Stimulated activated CD8-positive, alpha-beta memory T cell treated with anti-CD3 and anti-CD28 coated beads, Interleukin-12 subunit alpha, Interleukin-12 subunit beta, amount 100 ng/mL, for 24 hours (primary cell): ENCODE results near the gene TRABD2B.

ENCODE experiments used
- DNase-seq: peaks from one replicate; pipeline ENCODE4 v3.0.0-alpha.2; 2020; ENCODE audit errors: extremely low read depth

The TRABD2B gene

DNA sequence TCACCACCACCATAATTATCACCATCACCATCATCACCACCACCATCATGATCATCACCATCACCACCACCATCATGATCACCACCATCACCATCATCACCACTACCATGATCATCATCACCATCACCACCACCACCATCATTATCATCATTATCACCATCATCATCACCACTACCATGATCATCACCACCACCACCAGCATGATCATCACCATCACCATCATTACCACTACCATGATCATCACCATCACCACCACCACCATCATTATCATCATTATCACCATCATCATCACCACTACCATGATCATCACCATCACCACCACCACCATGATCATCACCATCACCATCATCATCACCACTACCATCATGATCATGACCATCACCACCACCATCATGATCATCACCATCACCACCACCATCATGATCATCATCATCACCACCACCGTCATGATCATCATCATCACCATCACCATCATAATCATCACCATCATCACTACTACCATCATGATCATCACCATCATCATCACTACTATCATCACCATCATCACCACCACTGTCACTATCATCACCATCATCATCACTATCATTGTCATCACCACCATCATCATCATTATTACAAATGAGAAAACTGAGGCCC is 60.2 kb downstream of the TRABD2B start:
- DNase-seq: no peak

DNA sequence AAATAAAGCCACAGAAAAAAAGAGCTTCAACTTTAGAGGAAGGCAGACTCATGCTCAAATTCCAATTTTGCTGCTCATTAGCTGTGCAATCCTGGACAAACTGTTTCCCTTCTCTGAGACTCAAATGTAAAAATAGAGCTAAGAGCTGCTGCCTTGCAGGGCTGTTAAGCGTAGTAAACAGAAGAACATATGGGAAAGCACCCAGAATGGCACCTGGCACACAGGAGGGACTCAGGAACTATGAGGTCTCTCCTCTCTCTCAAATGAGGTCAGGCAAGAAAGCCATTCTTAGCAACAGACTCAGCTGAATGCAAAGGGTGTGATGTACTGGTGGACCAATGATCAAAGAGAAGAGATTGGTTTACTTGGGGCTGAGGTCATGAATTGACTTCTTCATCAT is 61.3 kb downstream of the TRABD2B start:
- DNase-seq: no peak

DNA sequence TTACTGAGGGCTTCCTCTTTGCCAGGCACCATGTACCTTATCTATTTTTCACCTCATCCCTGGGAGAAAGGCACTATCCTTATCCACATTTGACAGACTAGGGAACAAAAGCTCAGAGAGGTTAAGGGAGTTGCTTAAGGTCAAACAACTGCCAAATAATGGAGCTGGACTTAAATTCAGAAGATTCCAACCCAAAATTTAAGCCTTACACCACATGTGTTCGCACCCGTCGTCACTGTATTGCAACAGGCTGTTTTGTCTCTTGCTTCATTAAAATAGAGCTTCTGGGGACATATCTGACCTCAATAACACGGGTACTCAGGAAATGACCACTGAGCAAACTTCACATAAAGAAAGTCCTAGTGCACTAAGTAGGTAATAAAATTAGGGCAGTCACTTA is 62.0 kb downstream of the TRABD2B start:
- DNase-seq: no peak

DNA sequence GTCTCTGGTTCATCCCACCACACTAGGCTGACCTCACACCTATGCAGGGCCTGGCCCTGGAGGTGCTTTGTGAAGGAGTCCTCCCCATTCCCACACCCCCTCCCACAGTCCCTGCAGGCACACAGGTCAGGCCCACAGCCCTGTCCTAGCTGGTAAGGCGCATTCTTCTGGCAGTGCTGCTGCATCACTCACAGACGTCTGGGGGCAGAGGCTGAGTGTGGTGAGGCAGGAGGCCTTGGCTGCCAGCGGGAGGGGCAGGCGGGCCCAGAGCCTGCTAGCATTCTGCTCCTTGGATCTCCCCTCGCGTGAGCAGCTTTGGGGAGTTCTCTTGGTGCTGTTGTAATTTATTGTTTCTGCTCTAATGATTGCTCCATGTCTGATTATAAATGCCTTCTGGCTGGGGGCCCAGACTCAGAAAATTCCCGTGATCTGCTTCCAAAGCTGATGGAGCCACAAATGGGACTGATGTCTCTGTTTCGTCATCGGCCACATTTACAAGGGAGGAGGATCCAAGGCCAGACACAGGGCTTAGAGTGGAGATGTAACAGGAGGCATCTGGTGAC is 62.9 kb downstream of the TRABD2B start:
- no peak for DNase-seq

DNA sequence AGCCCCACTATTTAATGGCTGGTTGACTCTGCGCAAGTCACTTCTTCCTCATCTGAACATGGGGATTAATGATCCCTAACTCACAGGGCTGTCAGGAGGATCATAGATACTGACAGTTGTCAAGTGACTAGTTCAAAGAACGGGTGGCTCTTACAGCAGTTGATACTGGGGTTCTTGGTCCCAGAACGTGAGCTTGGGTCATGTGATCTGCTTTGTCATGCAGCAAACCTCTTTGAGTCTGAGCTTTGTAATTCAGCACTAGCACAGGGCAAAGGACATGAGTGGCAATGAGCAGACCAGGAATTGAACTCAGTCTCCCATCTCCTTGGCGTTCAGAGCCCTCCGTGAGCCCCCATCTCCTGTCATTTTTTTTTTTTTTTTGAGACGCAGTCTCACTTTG is 64.4 kb downstream of the TRABD2B start:
- no peak for DNase-seq

DNA sequence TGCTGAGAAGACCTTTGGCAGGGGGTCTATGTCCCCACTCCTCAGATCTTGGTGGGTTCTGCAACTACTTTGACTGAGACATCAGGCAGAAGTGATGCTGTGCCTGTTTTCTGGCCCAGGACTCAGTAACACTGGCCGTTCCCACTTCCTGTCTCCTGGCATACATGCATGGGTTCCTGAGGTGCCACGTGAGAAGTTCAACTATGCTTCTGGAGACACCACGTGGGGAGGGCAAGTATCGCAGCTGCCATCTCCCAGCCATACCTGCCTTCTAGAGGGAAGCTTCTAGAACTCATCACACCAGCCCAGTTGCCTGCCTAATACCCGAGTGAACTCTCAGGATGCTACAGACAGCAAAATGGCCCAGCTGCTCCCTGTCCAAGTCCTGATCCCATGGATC is 65.8 kb downstream of the TRABD2B start:
- no peak for DNase-seq

DNA sequence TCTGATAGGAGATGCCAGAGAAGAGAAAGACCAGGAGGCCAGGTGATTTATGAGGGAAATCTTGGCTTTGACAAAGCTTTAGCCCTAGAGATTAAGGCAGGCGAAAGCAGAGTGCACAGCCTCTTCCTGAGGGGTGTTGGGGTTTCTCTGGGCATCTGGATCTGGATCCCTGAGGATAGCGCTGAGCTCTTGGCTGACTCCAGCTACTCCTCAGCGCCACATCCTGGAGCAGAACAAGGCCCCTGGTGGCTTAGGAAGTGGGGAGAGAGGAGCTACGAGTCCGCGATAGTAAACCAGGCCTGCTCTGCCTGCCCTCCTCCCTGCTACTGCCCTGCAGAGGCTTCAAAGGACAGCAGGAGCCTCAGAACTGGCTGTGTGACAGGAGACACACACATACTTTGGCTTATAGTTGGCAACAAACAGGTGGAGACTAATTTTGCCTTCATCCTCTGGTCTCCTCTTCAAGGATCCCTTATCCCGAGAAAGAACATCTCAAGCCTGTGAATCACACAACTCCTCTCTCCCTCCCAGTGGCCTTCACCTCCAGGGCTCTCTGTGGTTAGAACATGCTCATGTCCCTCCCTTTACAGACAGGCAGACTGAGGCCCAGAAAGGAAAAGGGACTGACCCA is 66.9 kb downstream of the TRABD2B start:
- no peak for DNase-seq

DNA sequence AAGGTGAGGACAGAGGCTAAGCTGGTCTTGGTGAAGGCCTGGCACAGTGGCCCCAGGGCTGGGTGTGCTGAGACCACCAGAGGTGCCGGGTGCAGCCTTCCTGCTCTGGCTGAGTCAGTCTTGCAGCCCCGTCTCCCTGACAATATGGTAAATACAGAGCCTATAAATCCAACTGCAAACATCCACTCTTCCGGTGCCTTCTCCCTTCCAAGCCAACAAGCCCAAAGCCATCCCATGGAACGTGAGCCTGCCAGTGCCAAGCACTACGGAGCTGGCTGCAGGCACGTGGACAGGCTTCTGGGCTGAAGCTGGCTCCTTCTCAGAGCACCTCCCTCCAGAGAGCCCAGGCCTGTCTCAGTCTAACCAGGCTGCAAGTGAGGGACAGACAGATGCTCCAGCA is 70.0 kb downstream of the TRABD2B start:
- no peak for DNase-seq

DNA sequence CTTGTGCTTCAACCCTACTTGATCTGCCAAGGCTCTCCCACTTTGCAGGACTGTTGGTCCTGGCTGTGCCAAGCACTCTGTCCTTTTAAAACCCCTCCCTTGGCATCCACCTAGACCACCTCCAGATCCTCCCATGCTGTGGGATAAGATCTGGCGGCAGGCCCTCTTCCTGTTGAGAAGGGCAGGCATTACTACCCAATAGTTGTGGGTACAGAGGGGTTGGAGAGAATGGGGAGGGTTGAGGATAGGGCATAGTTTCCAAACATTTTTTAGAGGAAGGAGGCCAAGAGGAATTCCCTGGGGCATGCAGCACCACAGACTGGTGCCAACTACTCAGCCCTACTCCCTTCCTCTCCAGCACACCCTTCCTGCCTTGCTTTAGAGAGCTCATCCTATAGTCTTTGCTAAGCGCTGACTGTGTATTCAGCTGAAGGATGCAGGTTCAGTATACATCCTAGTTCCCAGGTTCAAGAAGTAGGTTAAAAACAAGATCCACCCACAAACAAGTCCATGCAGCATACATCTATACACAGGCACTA is 70.7 kb downstream of the TRABD2B start:
- DNase-seq: no peak

DNA sequence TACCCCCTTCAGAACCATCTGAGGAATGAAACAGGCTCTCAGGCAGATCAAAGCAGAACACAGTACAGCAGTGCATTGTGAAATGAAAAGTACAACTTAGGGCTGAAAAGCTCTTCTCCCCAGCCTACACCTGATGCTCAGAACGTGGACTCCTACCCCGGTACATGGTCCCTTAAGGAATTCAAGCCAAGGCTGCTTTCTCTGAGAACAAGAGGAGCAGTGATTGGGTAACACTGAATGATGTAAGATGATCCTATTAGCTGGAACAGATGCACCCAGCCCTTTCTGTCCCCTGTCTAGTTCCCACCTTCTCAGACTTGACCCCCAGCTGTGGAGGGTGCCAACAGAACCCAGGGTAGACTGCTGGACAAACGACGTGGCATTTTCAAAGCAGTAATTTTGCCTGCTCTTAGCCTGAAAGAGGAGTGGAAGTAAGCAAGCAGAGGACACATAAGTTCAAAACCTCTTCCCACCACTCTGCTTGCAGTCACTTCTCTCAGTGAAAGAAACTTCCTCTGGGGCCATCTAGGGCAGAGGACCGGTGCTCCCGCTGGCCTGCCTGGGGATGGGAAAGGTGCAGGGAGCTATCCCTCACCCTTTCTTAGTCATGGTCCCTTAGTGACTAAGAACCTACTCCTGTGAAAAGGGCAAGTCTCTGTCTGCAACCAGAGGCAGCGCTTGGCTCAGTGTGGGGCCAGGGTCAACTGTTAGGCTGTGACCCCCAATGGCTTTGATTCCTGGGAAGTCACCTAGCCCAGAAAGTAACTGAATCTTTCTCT is 72.7 kb downstream of the TRABD2B start:
- DNase-seq: no peak

DNA sequence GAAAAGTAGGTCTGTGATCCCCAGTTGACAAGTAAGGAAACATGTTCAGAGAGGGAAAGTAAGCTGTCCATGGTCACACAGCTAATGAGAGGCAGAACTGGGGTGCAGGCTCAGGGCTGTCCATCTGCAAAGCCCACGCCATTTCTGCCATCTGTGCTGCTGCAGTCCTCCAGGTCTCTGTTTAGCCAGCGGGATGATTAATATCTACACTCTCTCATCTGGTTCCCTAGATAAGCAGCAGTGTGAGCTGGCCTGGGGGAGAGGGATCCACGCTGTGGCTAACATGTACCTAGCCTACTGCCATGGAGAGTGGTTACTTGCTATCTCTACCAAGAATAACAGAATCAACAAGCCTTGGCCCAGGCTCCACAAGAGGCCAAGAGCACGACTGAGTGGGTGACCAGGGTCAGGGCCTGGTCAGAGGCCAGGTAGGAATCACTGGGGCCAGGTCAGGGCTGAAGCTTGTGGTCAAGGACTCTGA is 75.2 kb downstream of the TRABD2B start:
- DNase-seq: no peak

DNA sequence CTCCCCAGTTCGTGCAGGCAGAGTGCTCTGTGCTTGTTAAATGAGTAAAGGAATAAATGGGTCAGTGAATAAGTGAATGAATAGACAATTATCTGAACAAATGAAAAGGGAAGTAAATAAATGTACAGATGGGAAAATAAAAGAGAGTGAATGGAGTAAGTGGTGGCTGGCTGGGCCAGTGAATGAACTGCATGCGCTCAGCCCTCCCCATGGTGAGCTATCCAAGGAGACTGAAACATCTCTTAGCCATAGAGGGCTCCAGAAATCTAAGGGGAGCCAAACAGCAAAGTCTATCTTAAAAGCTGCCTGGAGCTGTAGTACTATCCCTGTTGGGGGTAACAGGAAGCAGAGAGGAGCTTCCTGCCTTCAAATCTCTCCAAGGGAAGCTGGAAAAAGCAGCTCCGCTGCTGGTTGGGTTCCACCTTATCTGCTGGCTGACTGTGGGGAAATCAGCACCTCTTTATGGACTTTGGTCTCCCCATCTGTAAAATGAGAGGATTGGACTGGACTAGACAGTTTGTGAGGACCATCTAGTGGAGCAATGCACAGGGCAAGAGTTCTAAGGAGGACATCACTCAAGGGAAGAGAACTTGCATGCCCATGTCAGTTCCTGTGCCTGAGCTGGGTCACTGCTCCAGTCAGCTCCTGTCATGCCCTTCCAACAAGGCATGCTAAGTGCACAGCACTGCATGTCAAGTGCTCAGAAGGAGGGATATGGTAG is 77.9 kb downstream of the TRABD2B start:
- DNase-seq: no peak

DNA sequence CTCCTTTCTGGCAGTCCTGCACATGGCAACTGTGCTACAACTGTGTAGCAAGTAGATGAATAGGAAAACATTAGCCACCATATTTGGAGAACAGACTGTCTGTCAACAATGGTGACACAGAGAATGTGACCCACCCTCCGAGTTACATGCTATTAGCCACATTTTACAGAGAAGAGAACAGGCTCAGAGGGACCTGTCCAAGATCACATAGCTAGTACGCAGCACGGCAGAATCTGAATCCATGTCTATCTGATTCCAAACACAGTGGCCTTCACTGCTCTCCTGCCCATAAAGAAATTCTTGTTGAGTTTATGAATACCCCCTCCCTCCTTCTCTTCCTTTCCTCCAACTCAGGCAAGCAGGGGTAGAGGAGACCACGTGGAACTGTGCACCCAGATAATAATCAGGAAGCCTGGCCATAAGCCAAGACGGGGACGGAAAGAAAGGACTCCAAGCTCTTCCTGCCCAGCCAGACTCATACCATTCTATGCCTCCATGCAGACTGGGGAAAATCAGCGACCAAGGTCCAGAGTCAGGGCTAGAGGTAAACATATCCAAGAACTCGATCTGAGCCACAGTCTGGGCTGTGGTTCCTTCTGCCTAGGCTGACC is 78.8 kb downstream of the TRABD2B start:
- no peak for DNase-seq

DNA sequence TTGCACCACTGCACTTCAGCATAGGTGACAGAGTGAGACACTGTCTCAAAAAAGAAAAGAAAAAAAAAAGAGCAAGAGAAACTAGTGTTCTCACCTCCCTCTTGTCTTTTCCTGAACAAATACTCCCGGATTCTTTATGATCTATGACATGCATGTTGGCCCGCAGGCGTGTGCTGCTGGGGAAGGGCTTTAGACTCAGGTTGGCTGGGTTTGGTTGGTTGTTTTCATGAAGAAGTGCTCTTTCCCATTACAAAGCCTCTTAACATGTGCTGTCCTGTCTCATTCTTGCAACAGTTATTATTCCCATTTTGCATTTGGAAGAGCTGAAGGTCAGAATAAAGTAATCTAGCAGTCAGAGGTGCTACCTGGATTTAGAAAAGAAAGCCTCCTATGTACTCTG is 79.5 kb downstream of the TRABD2B start:
- DNase-seq: no peak

DNA sequence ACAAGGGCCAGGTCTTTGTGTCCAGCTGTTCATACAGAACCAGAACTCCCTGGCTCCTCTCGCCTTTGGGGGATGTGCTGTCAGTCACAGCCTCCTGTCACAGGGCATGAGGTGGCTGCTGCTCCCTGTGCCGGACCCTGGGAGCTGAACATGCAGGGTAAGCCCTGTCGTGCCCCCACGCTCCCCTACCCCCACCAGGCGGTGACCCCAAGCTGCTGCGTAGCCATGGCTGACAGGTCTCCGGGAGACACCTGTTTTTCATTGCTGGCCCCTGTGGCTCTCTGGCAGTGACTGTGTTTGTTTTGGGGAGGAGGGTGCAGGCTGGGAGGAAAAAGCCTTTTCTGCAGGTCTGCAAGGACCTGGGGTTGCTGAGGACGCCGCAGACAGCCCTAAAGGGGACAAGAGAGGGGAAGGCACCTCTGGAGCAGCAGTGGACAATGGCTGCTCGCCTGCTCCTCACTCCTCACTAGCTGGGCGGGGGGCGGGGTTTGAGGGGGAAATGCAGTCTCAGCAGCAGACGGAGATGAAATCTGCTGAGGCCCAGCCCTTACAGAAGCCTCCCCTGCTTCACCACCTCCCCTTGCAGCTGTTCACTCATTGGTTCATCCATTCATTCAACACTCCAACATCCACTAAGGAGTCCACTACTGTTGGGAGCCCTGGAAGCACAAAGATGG is 81.4 kb downstream of the TRABD2B start:
- no peak for DNase-seq

DNA sequence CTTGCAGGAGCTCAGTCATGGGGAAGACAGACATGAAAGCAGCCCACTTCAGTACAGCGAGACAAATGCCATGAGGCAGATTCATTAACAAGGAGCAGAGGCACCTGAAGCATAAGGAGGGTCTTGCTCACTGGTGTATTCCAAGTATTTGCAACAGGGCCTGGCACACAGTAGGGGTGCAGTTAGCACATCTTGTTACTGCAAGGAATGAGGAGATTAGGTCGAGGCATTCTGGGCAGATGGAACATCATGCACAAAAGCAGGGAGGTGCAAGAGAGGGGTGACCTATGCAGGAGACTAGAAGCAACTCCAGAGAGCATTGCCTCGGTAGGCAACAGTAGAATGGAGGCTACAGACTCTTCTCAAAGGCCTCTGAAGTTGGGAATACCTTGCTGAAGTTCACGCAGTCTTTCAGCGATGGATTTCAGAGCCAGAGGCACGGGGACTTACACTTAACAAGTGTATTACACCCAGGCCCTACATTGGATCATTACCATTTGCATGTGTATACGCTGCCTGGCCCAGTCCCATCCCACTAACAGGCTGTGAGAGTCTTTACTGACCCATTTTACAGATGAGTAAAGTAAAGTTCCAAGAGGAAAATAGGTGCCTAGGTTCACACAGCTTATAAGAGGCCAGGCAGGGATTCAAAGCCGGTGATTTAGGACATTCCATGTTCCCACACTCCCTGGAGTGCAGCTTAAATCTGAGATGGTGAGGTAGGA is 82.1 kb downstream of the TRABD2B start:
- no peak for DNase-seq

DNA sequence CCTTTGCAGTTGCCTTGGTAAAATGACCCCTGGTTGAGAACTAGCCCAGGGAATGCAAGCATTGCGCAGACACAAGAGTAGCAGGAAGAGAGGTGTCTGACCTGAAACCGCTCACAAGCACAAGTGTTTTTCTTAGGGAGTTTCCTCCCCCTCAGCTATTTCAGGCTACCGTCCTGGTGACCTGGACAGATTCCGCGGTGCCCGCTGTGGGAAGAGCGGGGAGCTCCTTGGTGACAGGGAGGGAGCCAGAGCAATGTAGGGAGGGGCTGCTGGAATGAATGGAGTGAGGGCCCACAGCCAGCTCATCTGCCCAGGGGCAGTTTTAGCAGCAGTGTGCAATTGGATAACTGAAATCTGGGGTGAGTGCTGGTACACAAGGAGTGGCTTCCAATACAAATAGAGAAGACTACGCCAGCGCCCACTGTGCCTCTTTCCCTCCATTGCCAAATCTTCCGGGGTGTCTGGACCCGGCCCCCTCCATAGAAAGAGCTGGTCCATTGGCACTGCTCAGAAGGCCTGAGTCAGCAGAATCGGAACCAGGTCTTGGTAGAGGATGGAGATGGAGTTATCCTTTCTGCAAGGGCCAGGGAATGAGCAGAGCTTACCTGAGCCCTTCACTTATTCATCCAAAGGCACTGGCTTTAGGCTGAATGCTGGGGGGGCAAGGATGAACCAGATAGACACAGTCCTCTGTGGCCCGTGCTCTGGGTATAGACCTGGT is 82.8 kb downstream of the TRABD2B start:
- no peak for DNase-seq

DNA sequence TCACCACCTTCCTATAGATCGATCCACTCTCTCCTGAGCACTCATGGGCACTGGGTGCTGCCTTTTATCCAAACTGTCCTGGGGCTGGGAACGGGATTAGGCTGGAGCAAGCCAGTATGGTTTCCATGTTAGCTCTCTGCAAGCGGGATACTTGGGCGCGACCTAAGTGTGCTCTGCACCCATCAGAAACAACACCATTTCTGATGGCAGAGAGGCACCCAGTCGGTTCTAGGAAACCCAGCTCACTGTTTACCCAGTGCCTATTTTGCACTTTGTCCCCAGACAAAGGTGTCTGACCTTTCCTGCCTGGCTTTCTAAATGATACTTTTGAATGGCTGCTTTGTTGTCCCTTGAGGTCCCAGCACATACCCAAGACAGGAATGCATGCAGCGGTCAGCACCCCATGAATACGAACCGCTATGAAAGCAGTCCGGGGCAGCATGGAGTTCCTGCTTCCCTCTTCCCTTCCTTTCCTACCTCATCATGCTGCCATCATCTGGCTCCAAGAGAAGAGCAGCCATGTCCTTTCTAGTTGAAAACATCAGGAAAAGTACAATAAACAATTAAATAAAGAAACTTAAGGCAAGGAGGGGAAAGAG is 83.9 kb downstream of the TRABD2B start:
- DNase-seq: no peak

DNA sequence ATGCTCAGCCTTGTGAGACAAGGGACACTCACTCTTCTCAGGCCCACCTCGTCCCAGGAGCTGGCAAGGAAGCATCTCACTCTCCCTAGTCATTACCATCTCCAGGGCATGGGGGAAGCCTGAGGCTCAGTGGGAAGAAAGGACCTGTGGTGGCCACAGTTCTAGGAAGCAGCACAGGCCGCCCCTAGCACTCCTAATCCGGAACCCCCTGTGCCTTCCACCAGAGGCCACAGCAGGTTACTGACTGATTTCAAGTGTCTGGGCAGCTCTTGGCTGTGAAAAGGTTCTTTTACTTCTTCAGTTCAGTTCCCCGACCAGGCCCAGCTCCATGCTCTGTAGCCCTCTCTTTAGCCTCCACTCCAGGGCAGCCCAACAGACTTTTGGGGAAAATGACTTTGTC is 84.4 kb downstream of the TRABD2B start:
- DNase-seq: no peak
